HepG2 (cell line): ENCODE measurements around the gene TMEM14B. TPM values are rescaled to one million over a fixed set of nuclear protein-coding genes. Genes with fewer than 3 reads are reported as not detected.

Experiments
- ASH2L ChIP-seq: fragments of 300-600, 200-600 bp; sonication (generic); IDR thresholded peaks from 2 replicates; pipeline ENCODE4 v1.7.0; 2017; ENCODE audit warnings: low read depth, mild to moderate bottlenecking, moderate library complexity, mixed read lengths, low read length; ENCODE audit not compliant: insufficient read length
- HNF4G ChIP-seq, 2 experiments: sonication (generic) in 1 of 2; formaldehyde crosslinking in 1 of 2; IDR thresholded peaks; 2 replicates each; pipeline versions ENCODE4 v1.4.0 to v1.6.1; 2011 to 2020; ENCODE audit warnings: borderline replicate concordance in 2 of 2, low read depth in 2 of 2, mild to moderate bottlenecking in 2 of 2, low read length in 1 of 2, missing genetic modification reagents in 1 of 2, moderate library complexity in 1 of 2
- JUND ChIP-seq: sonication (generic); formaldehyde crosslinking; IDR thresholded peaks from 2 replicates; pipeline ENCODE4 v1.8.0; 2022; ENCODE audit warnings: mild to moderate bottlenecking, missing genetic modification reagents
- PHF5A ChIP-seq: IDR thresholded peaks from one replicate; pipeline ENCODE4 v1.6.1; 2018; ENCODE audit warnings: low read depth, missing genetic modification reagents; ENCODE audit not compliant: unreplicated experiment
- PPARG ChIP-seq: conservative IDR thresholded peaks from 2 replicates; pipeline ENCODE4 v1.6.1; 2016; ENCODE audit warnings: missing biosample characterization, missing genetic modification reagents
- SOX6 ChIP-seq, 2 experiments: fragments of 450-650 bp in 1 of 2; sonication (generic) in 1 of 2; formaldehyde crosslinking in 1 of 2; IDR thresholded peaks; 2 replicates each; pipeline versions ENCODE4 v1.4.0 to v1.6.1; 2017 to 2020; ENCODE audit warnings: antibody characterized with exemption in 1 of 2, mild to moderate bottlenecking in 1 of 2, missing genetic modification reagents in 1 of 2
- ZFP36L1 ChIP-seq: sonication (generic); formaldehyde crosslinking; IDR thresholded peaks from 2 replicates; pipeline ENCODE4 v1.8.0; 2022; ENCODE audit warnings: mild to moderate bottlenecking, missing genetic modification reagents, moderate library complexity
- ZKSCAN5 ChIP-seq: sonication (generic); formaldehyde crosslinking; IDR thresholded peaks from 2 replicates; pipeline ENCODE4 v1.5.1; 2020; ENCODE audit warnings: mild to moderate bottlenecking, missing genetic modification reagents
- ZMYM3 ChIP-seq: sonication (generic); formaldehyde crosslinking; IDR thresholded peaks from 2 replicates; pipeline ENCODE4 v1.5.1; 2020; ENCODE audit warnings: mild to moderate bottlenecking, missing genetic modification reagents
- ZNF234 ChIP-seq: sonication (generic); formaldehyde crosslinking; conservative IDR thresholded peaks from 2 replicates; pipeline ENCODE4 v1.5.1; 2020; ENCODE audit warnings: mild to moderate bottlenecking, missing genetic modification reagents
- ZNF629 ChIP-seq: sonication (generic); formaldehyde crosslinking; conservative IDR thresholded peaks from 2 replicates; pipeline ENCODE4 v1.5.0; 2020; ENCODE audit warnings: missing genetic modification reagents
- ZNF644 ChIP-seq: IDR thresholded peaks from 2 replicates; pipeline ENCODE4 v1.6.1; 2016; ENCODE audit warnings: low read depth
- polyA plus RNA-seq, 8 experiments: library from polyadenylated mRNA; depleted of rRNA in 3 of 8; stranded (reverse) in 7 of 8; unstranded in 1 of 8; fragments of >200 nt; fragmentation: Illumina TruSeq in 4 of 8; extraction: Trizol in 4 of 8; gene quantifications; 2 replicates each; pipeline versions ENCODE4 v1.2.1 to v1.2.3, GENCODE V29; 2011 to 2016; ENCODE audit warnings: low read depth in 4 of 8, missing spikeins in 1 of 8, mixed read lengths in 1 of 8; ENCODE audit not compliant: insufficient read depth in 1 of 8
- total RNA-seq, 5 experiments: library from RNA; depleted of rRNA; stranded (reverse); fragments of >200 nt; fragmentation: Illumina TruSeq; extraction: Trizol; gene quantifications; 2 replicates each; pipeline ENCODE4 v1.2.3, GENCODE V29; 2016; ENCODE audit warnings: low read depth in 1 of 5
- TF ChIP-seq, protein P1 (sequence below): sonication (generic); formaldehyde crosslinking; IDR thresholded peaks from 2 replicates; pipeline ENCODE4 v1.4.0; 2020; ENCODE audit warnings: missing genetic modification reagents, mild to moderate bottlenecking, borderline replicate concordance
- TF ChIP-seq, protein P2 (sequence below): sonication (generic); formaldehyde crosslinking; IDR thresholded peaks from 2 replicates; pipeline ENCODE4 v1.5.0; 2020; ENCODE audit warnings: mild to moderate bottlenecking, missing genetic modification reagents
- TF ChIP-seq, protein P3 (sequence below): sonication (generic); formaldehyde crosslinking; conservative IDR thresholded peaks from 2 replicates; pipeline ENCODE4 v1.4.0; 2020; ENCODE audit warnings: missing genetic modification reagents
- TF ChIP-seq, protein P4 (sequence below): sonication (generic); formaldehyde crosslinking; IDR thresholded peaks from 2 replicates; pipeline ENCODE4 v1.4.0; 2020; ENCODE audit warnings: missing genetic modification reagents, borderline replicate concordance
- TF ChIP-seq, protein P5 (sequence below): sonication (generic); formaldehyde crosslinking; IDR thresholded peaks from 2 replicates; pipeline ENCODE4 v1.4.0; 2020; ENCODE audit warnings: missing genetic modification reagents
- TF ChIP-seq, protein P6 (sequence below): IDR thresholded peaks from 2 replicates; pipeline ENCODE4 v1.6.1; 2012; ENCODE audit warnings: low read depth, low read length, improper control_type of control experiment

The TMEM14B gene
- total and polyA plus RNA-seq, 2 of the 13 experiments (the other 11 are each of a cell fraction or from before 2014, with no cell fraction given): 133 to 200 TPM

DNA sequence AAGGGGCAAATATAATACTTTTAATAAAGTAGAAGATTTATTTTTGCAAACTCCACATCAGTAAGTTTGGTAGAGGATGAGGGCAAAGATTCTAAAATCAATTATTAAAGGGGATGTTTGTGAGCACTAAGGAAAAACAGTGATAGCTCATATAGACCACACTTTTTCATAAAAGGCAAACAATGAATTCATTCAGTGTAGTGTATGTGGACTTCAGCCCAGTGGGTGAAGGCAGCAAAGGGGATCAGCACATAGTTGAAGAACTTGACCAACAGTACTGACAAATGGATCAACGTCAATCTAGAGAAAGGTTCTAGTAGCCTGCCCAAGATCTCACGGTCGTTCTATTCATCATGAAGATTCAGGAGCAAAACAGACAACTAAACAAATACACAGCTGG is 45.4 kb downstream of the TMEM14B start (continued):
- TF ChIP-seq, protein P1, sequence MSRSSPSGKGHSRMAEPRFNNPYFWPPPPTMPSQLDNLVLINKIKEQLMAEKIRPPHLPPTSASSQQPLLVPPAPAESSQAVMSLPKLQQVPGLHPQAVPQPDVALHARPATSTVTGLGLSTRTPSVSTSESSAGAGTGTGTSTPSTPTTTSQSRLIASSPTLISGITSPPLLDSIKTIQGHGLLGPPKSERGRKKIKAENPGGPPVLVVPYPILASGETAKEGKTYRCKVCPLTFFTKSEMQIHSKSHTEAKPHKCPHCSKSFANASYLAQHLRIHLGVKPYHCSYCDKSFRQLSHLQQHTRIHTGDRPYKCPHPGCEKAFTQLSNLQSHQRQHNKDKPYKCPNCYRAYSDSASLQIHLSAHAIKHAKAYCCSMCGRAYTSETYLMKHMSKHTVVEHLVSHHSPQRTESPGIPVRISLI: peak; percentile 26; the same call in 1 of the 2 replicates
- TF ChIP-seq SOX6 (IDR thresholded peaks at IDR 0.05): no peak
- TF ChIP-seq SOX6 (CRISPR knock-in tag; IDR thresholded peaks at IDR 0.05): no peak; the same call in 1 of the 2 replicates
- TF ChIP-seq, protein P2, sequence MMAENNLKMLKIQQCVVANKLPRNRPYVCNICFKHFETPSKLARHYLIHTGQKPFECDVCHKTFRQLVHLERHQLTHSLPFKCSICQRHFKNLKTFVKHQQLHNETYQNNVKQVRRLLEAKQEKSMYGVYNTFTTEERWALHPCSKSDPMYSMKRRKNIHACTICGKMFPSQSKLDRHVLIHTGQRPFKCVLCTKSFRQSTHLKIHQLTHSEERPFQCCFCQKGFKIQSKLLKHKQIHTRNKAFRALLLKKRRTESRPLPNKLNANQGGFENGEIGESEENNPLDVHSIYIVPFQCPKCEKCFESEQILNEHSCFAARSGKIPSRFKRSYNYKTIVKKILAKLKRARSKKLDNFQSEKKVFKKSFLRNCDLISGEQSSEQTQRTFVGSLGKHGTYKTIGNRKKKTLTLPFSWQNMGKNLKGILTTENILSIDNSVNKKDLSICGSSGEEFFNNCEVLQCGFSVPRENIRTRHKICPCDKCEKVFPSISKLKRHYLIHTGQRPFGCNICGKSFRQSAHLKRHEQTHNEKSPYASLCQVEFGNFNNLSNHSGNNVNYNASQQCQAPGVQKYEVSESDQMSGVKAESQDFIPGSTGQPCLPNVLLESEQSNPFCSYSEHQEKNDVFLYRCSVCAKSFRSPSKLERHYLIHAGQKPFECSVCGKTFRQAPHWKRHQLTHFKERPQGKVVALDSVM (CRISPR knock-in tag): no peak
- TF ChIP-seq, protein P3, sequence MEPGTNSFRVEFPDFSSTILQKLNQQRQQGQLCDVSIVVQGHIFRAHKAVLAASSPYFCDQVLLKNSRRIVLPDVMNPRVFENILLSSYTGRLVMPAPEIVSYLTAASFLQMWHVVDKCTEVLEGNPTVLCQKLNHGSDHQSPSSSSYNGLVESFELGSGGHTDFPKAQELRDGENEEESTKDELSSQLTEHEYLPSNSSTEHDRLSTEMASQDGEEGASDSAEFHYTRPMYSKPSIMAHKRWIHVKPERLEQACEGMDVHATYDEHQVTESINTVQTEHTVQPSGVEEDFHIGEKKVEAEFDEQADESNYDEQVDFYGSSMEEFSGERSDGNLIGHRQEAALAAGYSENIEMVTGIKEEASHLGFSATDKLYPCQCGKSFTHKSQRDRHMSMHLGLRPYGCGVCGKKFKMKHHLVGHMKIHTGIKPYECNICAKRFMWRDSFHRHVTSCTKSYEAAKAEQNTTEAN (CRISPR knock-in tag): no peak
- TF ChIP-seq, protein P4, sequence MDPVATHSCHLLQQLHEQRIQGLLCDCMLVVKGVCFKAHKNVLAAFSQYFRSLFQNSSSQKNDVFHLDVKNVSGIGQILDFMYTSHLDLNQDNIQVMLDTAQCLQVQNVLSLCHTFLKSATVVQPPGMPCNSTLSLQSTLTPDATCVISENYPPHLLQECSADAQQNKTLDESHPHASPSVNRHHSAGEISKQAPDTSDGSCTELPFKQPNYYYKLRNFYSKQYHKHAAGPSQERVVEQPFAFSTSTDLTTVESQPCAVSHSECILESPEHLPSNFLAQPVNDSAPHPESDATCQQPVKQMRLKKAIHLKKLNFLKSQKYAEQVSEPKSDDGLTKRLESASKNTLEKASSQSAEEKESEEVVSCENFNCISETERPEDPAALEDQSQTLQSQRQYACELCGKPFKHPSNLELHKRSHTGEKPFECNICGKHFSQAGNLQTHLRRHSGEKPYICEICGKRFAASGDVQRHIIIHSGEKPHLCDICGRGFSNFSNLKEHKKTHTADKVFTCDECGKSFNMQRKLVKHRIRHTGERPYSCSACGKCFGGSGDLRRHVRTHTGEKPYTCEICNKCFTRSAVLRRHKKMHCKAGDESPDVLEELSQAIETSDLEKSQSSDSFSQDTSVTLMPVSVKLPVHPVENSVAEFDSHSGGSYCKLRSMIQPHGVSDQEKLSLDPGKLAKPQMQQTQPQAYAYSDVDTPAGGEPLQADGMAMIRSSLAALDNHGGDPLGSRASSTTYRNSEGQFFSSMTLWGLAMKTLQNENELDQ (CRISPR knock-in tag): no peak
- peak; percentile 84 for TF ChIP-seq ZNF629 (CRISPR knock-in tag)
- TF ChIP-seq PHF5A (CRISPR knock-in tag): no peak
- TF ChIP-seq, protein P5, sequence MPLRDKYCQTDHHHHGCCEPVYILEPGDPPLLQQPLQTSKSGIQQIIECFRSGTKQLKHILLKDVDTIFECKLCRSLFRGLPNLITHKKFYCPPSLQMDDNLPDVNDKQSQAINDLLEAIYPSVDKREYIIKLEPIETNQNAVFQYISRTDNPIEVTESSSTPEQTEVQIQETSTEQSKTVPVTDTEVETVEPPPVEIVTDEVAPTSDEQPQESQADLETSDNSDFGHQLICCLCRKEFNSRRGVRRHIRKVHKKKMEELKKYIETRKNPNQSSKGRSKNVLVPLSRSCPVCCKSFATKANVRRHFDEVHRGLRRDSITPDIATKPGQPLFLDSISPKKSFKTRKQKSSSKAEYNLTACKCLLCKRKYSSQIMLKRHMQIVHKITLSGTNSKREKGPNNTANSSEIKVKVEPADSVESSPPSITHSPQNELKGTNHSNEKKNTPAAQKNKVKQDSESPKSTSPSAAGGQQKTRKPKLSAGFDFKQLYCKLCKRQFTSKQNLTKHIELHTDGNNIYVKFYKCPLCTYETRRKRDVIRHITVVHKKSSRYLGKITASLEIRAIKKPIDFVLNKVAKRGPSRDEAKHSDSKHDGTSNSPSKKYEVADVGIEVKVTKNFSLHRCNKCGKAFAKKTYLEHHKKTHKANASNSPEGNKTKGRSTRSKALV (CRISPR knock-in tag): no peak; the same call in 1 of the 2 replicates
- TF ChIP-seq, protein P6, sequence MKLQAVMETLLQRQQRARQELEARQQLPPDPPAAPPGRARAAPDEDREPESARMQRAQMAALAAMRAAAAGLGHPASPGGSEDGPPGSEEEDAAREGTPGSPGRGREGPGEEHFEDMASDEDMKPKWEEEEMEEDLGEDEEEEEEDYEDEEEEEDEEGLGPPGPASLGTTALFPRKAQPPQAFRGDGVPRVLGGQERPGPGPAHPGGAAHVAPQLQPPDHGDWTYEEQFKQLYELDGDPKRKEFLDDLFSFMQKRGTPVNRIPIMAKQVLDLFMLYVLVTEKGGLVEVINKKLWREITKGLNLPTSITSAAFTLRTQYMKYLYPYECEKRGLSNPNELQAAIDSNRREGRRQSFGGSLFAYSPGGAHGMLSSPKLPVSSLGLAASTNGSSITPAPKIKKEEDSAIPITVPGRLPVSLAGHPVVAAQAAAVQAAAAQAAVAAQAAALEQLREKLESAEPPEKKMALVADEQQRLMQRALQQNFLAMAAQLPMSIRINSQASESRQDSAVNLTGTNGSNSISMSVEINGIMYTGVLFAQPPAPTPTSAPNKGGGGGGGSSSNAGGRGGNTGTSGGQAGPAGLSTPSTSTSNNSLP: peak; percentile 48; the same call in 1 of the 2 replicates
- TF ChIP-seq ZNF644 (CRISPR knock-in tag): peak; percentile 70; the same call in 1 of the 2 replicates
- no peak for TF ChIP-seq ZFP36L1 (CRISPR knock-in tag)
- TF ChIP-seq ASH2L: peak; percentile 63
- 0 out of 2 replicates have a peak, but pooled peaks have one; percentile 37 for TF ChIP-seq ZMYM3
- peak; percentile 79 for TF ChIP-seq PPARG (CRISPR knock-in tag)
- no peak for TF ChIP-seq ZNF234 (CRISPR knock-in tag)
- no peak for TF ChIP-seq ZKSCAN5
- TF ChIP-seq JUND (CRISPR knock-in tag): no peak
- TF ChIP-seq HNF4G (IDR thresholded peaks at IDR 0.05; ENCODE audit: borderline replicate concordance, low read depth, low read length): peak; percentile 48; the same call in 1 of the 2 replicates
- TF ChIP-seq HNF4G (CRISPR knock-in tag; IDR thresholded peaks at IDR 0.05; ENCODE audit: borderline replicate concordance, low read depth): no peak
